GM12875 (cell line): ENCODE results near the gene TTYH2.

Source experiments
- H3K4me3 ChIP-seq: one replicate; pipeline ENCODE4 v1.5.1; 2011; ENCODE audit warnings: low read depth, low read length, control low read depth
- CTCF ChIP-seq: IDR thresholded peaks from 2 replicates; pipeline ENCODE4 v1.5.1; 2011; ENCODE audit warnings: low read depth, mild to moderate bottlenecking, control low read depth, inconsistent platforms, low read length, moderate library complexity, borderline replicate concordance; ENCODE audit not compliant: insufficient read depth

Gene TTYH2

GRCh38 chr17:74237321-74237720 lies 23.9 kb downstream of the TTYH2 start:
- no peak overlapping the region for H3K4me3 ChIP-seq
- no peak for TF ChIP-seq CTCF

- no peak for TF ChIP-seq CTCF
- H3K4me3 ChIP-seq: no peak overlapping the region
Observed at GRCh38 chr17:74239172-74239571, 25.8 kb downstream of the TTYH2 start.

- TF ChIP-seq CTCF: no peak
- no peak overlapping the region for H3K4me3 ChIP-seq
Observed at GRCh38 chr17:74240618-74241205, 27.3 kb downstream of the TTYH2 start.

- no peak for TF ChIP-seq CTCF
- H3K4me3 ChIP-seq: no peak overlapping the region
Observed at GRCh38 chr17:74241431-74241830, 28.1 kb downstream of the TTYH2 start.

GRCh38 chr17:74241847-74242246 lies 28.5 kb downstream of the TTYH2 start:
- no peak for TF ChIP-seq CTCF
- no peak overlapping the region for H3K4me3 ChIP-seq

- no peak overlapping the region for H3K4me3 ChIP-seq
- no peak for TF ChIP-seq CTCF
Observed at GRCh38 chr17:74243013-74243755, 29.8 kb downstream of the TTYH2 start.

- TF ChIP-seq CTCF: no peak
- no peak overlapping the region for H3K4me3 ChIP-seq
Observed at GRCh38 chr17:74244128-74244527, 30.8 kb downstream of the TTYH2 start.
